ENCODE measurements around the gene CCDC188. TPM values are rescaled to one million over a fixed set of nuclear protein-coding genes. Genes with fewer than 3 reads are reported as not detected.

CCDC188 gene
- total RNA-seq, 1 donor = 0.36 TPM

DNA sequence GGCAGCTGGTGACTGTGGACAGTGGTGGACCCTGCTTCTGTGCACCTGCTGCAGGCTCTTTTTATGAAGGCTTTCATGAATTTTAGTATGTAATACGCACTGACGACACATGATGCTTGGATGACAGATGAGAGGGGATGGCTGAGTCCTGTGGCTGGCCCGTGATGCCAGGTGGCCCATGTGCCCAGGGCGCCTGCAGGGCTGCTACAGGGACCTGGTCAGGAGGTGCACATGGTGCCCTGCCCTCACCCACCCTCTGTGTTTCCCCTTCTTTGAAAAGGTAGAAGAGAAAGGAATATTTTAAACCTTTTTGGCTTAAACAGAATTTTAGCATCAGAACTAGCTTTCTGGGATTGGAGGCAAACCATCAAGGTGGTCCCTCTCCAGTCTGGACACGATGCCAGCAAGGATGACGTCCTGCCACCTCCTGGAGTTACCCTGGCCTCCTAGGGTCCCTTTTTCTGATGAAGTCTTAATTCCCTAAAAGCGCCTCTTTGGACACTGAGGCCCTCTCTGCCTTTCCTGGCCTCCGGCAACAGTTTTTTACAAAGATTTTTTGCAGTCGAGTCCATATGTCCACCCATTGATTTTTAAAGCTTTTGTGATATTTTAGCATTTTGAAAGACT is 40.4 kb downstream of the CCDC188 start:
- H4K20me1 ChIP-seq (ENCODE audit: insufficient read depth, low read length) = peaks cover 3% of the 10 kb centered on the region
- no peak overlapping the region for H3K27ac ChIP-seq (ENCODE audit: low read depth, low read length)
- no peak overlapping the region for H3K4me3 ChIP-seq (ENCODE audit: insufficient read depth, low read length)
- peak; percentile 83 for DNase-seq (ENCODE audit: insufficient read length, low spot score, missing footprints)
- no peaks in the 10 kb centered on the region for H3K4me1 ChIP-seq (ENCODE audit: insufficient read depth, low read length)
- TF ChIP-seq, protein P1, sequence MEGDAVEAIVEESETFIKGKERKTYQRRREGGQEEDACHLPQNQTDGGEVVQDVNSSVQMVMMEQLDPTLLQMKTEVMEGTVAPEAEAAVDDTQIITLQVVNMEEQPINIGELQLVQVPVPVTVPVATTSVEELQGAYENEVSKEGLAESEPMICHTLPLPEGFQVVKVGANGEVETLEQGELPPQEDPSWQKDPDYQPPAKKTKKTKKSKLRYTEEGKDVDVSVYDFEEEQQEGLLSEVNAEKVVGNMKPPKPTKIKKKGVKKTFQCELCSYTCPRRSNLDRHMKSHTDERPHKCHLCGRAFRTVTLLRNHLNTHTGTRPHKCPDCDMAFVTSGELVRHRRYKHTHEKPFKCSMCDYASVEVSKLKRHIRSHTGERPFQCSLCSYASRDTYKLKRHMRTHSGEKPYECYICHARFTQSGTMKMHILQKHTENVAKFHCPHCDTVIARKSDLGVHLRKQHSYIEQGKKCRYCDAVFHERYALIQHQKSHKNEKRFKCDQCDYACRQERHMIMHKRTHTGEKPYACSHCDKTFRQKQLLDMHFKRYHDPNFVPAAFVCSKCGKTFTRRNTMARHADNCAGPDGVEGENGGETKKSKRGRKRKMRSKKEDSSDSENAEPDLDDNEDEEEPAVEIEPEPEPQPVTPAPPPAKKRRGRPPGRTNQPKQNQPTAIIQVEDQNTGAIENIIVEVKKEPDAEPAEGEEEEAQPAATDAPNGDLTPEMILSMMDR (IDR thresholded peaks at IDR 0.05; ENCODE audit: extremely low read depth, low read depth, low read length) = no peak
- no peaks in the 10 kb centered on the region for H3K9me3 ChIP-seq (ENCODE audit: low read depth, low read length)
- H2AFZ ChIP-seq (ENCODE audit: low read length) = no peak overlapping the region
- no peaks in the 10 kb centered on the region for H3K27me3 ChIP-seq (ENCODE audit: insufficient read depth, low read length)
- no peak overlapping the region for H3K4me2 ChIP-seq (ENCODE audit: insufficient read depth, low read length)
- peaks cover 34% of the 10 kb centered on the region for H3K79me2 ChIP-seq (ENCODE audit: insufficient read depth, low read length)
- H3K36me3 ChIP-seq (ENCODE audit: insufficient read depth, low read length) = peaks cover 85% of the 10 kb centered on the region

DNA sequence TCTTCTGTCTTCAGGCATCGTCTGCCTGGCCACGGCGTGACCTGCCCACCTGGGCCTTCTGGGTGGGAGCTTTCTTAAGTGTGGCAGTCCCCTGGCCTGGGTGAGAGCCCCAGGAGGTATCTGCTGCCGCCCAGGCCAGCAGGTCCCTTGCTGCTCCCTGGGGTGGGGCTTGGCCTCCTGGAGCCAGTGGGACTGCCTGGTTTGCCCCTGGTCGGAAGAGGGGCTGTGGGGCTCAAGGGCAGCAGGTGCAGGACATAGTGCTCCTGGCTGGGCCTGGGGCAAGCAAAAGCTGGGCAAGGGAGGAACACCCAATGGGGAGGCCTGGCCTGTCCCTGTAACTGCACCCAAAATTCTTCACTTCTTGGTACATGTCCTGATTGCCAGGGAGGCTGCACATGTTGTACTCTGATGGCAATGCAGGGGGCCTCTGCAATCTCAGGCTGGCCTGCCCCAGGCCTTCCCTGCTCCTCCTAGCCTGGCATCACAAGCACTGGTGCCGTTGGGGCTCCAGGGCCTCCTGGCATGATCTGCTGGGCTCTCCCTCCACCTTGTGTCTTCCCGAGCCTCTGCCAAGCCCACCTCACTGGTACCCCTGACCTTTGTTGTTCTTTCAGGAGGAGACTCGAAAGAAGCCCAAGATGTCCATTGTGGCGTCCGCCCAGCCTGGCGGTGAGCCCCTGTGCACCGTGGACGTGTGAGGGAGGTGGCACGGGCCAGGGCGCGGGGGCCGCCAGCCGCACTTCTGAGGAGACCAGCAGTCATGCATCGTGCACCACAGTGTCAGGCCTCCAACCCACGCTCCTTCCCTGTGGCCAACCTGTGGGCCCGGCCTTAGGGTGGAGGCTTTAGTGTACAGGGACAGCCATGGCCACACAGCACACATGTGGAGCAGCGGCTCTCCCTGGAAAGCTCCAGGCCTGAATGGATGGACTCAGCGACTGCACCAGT is 41.2 kb downstream of the CCDC188 start:
- H3K4me2 ChIP-seq (ENCODE audit: insufficient read depth, low read length) = no peak overlapping the region
- H3K4me3 ChIP-seq (ENCODE audit: insufficient read depth, low read length) = no peak overlapping the region
- no peaks in the 10 kb centered on the region for H3K27me3 ChIP-seq (ENCODE audit: insufficient read depth, low read length)
- no peaks in the 10 kb centered on the region for H3K9me3 ChIP-seq (ENCODE audit: low read depth, low read length)
- H2AFZ ChIP-seq (ENCODE audit: low read length) = no peak overlapping the region
- no peaks in the 10 kb centered on the region for H3K4me1 ChIP-seq (ENCODE audit: insufficient read depth, low read length)
- TF ChIP-seq, protein P1 (IDR thresholded peaks at IDR 0.05; ENCODE audit: extremely low read depth, low read depth, low read length) = no peak
- H3K36me3 ChIP-seq (ENCODE audit: insufficient read depth, low read length) = peaks cover 84% of the 10 kb centered on the region
- peaks cover 34% of the 10 kb centered on the region for H3K79me2 ChIP-seq (ENCODE audit: insufficient read depth, low read length)
- peak; percentile 55 for DNase-seq (ENCODE audit: insufficient read length, low spot score, missing footprints)
- no peak overlapping the region for H3K27ac ChIP-seq (ENCODE audit: low read depth, low read length)
- peaks cover 7% of the 10 kb centered on the region for H4K20me1 ChIP-seq (ENCODE audit: insufficient read depth, low read length)

GRCh38 chr22:20108757-20109230 is 42.1 kb downstream of the CCDC188 start:
- no peaks in the 10 kb centered on the region for H3K4me1 ChIP-seq (ENCODE audit: insufficient read depth, low read length)
- peaks cover 80% of the 10 kb centered on the region for H3K36me3 ChIP-seq (ENCODE audit: insufficient read depth, low read length)
- H3K27me3 ChIP-seq (ENCODE audit: insufficient read depth, low read length) = no peaks in the 10 kb centered on the region
- no peak overlapping the region for H3K4me3 ChIP-seq (ENCODE audit: insufficient read depth, low read length)
- no peaks in the 10 kb centered on the region for H3K9me3 ChIP-seq (ENCODE audit: low read depth, low read length)
- no peak overlapping the region for H2AFZ ChIP-seq (ENCODE audit: low read length)
- peaks cover 9% of the 10 kb centered on the region for H4K20me1 ChIP-seq (ENCODE audit: insufficient read depth, low read length)
- H3K79me2 ChIP-seq (ENCODE audit: insufficient read depth, low read length) = peaks cover 32% of the 10 kb centered on the region
- TF ChIP-seq, protein P1 (IDR thresholded peaks at IDR 0.05; ENCODE audit: extremely low read depth, low read depth, low read length) = no peak
- DNase-seq (ENCODE audit: insufficient read length, low spot score, missing footprints) = peak; percentile 78
- no peak overlapping the region for H3K27ac ChIP-seq (ENCODE audit: low read depth, low read length)
- H3K4me2 ChIP-seq (ENCODE audit: insufficient read depth, low read length) = no peak overlapping the region
